GM18858 (cell line): Measurements from ENCODE around the gene ZNF850.
A peak's percentile ranks its signal among the peaks of the same experiment; 100 is the strongest.
"Not testable (repeated sequence)": the region's sequence is repeated elsewhere in the genome, so short reads cannot be mapped to it uniquely, and the experiment has no call there.

Experiments used
- ATAC-seq: cut with Tn5 transposase; IDR thresholded peaks from one replicate; pipeline ENCODE4 v1.9.1; 2021; ENCODE audit not compliant: unreplicated experiment

Gene ZNF850

DNA sequence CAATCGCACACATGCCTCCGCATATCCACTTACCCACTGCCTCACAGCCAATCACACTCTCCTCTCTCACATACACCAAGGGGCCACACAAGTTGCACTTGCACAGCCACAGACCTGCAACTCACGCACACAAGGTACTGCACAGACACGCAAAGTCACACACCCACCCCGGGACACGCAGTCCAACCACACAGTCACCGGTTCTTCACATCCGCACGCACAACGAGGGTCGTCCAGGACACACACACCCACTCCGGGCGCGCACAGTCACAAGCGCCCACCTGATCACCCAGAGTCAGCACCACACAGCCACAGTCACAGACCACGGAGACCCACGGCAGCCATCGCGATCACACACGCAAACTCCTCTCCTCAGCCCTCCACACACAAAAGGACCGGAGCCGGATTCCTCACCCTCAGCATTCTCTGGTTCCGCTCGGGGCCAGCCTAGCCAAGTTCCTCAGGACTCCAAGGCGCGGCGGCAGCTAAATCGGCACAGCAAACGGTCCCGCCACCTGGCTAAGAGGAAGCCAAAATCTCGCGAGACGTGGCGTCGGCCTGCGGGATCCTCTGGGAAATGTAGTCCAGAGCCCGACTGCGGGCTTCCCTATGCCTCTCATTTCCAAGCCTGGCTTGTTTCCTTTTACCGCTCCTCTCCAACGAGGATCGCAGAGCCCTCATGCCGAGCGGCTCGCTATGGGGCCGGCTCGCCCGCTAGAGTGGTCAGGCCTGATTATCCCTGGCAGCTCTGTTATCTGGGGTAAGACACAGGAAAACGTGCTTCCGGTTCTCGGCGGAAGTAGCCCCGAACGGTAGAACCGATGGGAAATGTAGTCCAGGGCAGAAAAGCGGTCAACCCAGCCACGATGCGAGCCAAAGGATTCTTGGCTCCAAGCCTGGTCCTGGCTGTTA lies at the start of gene ZNF850:
Gene ZNF850, minus strand, starts transcription at position 497 of the 912 bp plus-strand sequence. CDS start 10,201 bp downstream, outside the sequence.
- ATAC-seq = peak; percentile 86

DNA sequence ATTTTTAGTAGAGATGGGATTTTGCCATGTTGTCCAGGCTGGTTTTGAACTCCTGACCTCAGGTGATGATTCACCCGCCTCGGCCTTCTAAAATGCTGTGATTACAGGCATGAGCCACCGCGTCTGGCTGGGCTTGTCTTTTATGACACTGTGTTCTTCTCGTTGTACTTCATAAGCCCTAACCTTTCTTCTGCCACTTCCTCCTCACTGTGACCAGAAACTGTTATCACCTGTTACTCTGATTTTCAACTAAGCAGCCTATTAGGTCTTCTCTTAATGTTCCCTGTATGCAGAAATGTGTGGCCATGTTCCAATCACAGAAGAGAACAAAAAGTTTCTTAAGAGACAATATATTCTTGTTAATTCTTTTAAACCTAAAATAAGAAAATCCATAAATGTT lies 49.2 kb upstream of the ZNF850 start:
- no peak for ATAC-seq

GRCh38 chr19:36819130-36819630 lies 46.6 kb upstream of the ZNF850 start:
- ATAC-seq = no peak

DNA sequence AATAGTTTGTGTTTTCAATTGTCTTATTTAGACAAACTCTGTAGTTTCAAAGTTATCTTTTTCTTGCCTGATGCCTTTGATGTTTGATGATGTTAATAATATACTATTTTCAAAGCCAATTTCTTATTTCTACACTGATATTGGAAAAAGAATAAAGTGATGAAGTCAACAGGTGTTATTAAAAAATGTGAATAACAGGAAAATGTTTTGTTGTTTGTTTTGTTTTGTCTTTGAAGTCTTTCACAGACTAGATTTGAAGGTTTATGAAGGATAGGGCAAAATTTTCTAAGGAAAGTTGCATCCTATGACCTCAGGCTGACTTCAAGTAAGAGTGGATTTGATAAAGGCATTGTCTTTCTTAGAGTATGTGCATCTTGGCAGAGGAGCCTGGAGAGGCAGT lies 34.4 kb upstream of the ZNF850 start:
- no peak for ATAC-seq

DNA sequence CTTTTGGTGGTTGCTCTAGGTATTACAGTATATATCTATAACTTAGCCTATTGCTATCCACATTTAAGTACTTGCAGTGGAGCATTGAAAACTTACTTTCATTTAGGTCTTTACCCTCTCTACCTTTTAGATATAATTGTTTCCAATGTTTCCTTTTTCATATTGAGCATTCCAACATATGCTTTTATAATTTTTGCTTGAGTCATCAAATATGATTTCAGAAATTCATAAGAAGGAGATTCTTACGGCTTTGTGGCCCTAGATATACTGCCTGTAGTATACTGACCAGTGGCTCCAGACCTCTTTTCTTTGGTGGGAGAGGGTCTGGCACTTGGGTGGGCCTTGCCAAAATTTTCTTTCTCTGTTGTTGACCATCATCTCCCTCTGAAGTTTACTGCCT lies 32.8 kb upstream of the ZNF850 start:
- no peak for ATAC-seq

- no peak for ATAC-seq
These were observed 25.1 kb upstream of the ZNF850 start for GRCh38 chr19:36797786-36798108.

DNA sequence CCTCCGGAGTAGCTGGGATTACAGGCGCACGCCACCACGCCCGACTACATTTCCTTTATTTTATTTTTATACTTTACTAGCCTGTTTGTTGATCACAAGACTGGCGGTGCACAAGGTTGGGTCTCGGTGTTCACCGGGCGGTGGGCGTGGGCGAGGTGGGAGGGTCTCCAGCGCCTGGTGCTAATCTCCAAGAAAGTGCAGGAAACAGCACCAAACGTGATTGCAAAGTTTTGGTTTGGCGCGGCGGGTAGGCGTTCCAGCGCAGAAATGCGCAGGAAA lies 24.0 kb upstream of the ZNF850 start:
- no peak for ATAC-seq

GRCh38 chr19:36791420-36792141 lies 19.0 kb upstream of the ZNF850 start:
- ATAC-seq = not testable (repeated sequence)

GRCh38 chr19:36775768-36776167 lies 3.2 kb upstream of the ZNF850 start:
- ATAC-seq = no peak

- ATAC-seq = no peak
These were observed 594 bp upstream of the ZNF850 start for GRCh38 chr19:36773223-36773579.

DNA sequence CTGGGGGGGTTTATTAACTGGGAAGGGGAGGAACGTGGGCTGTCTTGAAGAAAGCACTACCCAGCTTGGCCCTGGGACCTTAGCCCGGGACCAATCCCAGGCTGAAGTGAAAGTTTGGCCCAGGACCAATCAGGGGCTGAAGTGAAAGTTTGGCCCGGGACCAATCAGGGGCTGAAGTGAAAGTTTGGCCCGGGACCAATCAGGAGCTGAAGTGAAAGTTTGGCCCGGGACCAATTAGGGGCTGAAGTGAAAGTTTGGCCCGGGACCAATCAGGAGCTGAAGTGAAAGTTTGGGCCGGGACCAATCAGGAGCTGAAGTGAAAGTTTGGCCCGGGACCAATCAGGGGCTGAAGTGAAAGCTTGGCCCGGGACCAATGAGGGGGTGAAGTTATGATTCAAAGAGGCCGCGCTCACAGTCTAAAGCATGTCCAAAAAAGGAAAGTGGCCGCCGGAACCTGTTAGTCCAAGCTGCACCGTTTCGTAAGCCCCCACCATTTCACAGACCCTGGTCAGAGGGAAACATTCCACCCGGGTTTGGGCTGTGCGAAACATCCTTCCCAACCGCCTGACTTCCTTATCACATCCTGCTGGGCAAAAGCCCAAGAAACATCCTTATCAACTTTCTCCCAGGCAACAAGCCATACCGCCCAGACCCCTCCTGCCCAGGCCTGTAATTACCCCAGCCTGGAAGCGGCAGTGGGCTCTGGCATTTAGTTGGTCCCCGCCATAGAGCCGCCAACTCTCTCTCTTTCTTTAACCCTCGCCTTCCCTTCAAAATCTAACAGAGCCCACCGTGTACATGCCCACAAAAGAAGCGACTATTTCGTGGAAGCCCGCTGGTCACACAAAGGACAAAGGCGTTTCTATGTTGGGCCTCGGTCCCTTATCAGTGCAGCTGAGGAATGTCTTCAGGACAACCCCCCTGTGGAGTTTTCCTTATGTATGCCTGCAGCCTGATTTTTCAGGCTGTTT lies 1.1 kb downstream of the ZNF850 start:
- ATAC-seq = no peak

DNA sequence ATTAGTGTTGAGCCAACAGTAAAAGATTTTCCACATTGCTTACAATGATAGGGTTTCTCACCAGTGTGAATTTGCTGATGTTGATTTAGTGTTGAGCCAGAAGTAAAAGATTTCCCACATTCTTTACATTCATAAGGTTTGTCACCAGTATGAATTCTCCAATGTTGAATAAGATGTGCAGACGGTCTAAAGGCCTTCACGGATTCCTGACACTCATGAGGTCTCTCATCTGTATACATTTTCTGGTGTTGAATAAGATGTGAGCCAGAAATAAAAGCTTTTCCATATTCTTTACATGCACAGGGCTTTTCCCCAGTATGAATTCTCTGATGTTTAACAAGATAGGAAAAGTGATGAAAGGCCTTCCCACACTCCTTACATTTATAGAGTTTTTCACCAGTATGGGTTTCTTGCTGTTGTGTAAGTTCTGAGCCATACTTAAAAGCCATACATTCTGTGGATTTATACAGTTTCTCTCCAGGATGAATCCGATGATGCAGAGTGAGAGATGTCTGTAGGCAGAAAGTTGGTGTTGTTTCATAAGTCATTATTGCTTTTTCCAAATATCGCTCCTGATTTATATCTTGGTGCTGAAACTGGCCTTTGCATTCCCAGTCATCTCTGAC lies 22.4 kb downstream of the ZNF850 start:
- no peak for ATAC-seq

- not testable (repeated sequence) for ATAC-seq
These were observed 23.0 kb downstream of the ZNF850 start for GRCh38 chr19:36749613-36750012.

DNA sequence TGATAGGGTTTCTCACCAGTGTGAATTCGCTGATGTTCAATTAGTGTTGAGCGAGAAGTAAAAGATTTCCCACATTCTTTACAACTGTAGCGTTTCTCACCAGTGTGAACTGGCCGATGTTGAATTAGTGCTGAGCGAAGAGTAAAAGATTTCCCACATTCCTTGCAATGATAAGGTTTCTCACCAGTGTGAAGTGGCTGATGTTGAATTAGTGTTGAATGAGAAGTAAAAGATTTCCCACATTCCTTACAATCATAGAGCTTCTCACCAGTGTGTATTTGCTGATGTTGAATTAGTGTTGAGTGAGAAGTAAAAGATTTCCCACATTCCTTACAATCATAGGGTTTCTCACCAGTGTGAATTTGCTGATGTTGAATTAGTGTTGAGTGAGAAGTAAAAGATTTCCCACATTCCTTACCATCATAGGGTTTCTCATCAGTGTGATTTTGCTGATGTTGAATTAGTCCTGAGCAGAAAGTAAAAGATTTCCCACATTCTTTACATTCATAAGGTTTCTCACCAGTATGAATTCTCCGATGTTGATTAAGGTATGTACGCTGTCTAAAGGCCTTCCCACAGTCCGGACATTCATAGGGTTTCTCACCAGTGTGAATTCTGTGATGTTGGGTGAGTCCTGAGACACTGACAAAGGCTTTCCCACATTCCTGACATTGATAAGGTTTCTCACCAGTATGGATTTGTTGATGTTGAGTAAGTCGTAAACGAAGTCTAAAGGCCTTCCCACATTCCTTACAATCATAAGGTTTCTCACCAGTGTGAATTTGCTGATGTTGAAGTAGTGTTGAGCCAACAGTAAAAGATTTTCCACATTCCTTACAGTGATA lies 24.0 kb downstream of the ZNF850 start:
- ATAC-seq = no peak

DNA sequence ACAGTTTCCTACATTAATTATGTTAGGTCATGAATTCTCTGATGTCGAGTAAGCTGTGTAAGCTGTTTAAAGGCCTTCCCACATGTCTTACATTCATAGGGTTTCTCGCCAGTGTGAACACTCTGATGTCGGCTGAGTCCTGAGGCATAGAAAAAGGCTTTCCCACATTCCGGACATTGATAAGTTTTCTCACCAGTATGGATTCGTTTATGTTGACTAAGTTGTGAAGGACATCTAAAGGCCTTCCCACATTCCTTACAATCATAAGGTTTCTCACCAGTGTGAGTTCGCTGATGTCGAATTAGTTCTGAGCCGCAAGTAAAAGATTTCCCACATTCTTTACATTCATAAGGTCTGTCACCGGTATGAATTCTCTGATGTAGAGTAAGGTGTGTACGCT lies 24.9 kb downstream of the ZNF850 start:
- ATAC-seq = no peak

- no peak for ATAC-seq
These were observed 26.7 kb downstream of the ZNF850 start for GRCh38 chr19:36745870-36746269.

- not testable (repeated sequence) for ATAC-seq
These were observed 36.4 kb downstream of the ZNF850 start for GRCh38 chr19:36736166-36736565.

GRCh38 chr19:36719687-36720556 lies 52.7 kb downstream of the ZNF850 start:
- no peak for ATAC-seq

DNA sequence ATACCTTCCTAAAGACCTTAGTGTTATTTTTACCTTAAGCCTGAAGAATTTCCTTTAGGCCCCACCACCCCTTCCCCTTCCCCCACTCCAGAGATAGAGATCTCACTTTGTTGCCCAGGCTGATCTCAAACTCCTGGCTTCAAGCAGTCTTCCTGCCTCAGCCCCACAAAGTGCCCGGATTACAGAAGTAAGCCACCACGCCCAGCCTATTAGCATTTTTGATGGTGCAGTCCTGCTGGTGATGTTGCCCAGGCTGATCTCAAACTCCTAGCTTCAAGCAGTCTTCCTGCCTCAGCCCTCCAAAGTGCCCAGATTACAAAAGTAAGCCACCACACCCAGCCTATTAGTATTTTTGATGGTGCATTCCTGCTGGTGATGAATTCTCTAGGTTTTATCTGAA lies 63.2 kb downstream of the ZNF850 start:
- ATAC-seq = no peak
